H1 (cell line): ENCODE data around the gene CLEC16A. TPM values are rescaled to one million over a fixed set of nuclear protein-coding genes. Genes with fewer than 3 reads are reported as not detected.

Experiments used
- BACH1 ChIP-seq: IDR thresholded peaks from 2 replicates; pipeline ENCODE4 v1.6.1; 2012; ENCODE audit warnings: low read length, improper control_type of control experiment
- CREB1 ChIP-seq: IDR thresholded peaks from 2 replicates; pipeline ENCODE4 v1.6.1; 2012; ENCODE audit warnings: inconsistent platforms
- EGR1 ChIP-seq: IDR thresholded peaks from 2 replicates; pipeline ENCODE4 v1.6.1; 2011; ENCODE audit warnings: low read depth, low read length, borderline replicate concordance
- EZH2 ChIP-seq: fragments of 200-600 bp; sonication (generic); IDR thresholded peaks from 2 replicates; pipeline ENCODE4 v1.7.1; 2012; ENCODE audit warnings: low read depth, mild to moderate bottlenecking, moderate library complexity, low read length, inconsistent platforms; ENCODE audit not compliant: severe bottlenecking
- HDAC2 ChIP-seq, 2 experiments: fragments of 300-600 bp in 1 of 2; sonication (generic) in 1 of 2; IDR thresholded peaks; 2 replicates each; pipeline ENCODE4 v1.6.1; 2011 to 2012; ENCODE audit warnings: low read depth in 2 of 2, low read length in 2 of 2, mild to moderate bottlenecking in 2 of 2, moderate library complexity in 2 of 2, borderline replicate concordance in 1 of 2, inconsistent platforms in 1 of 2
- HDAC6 ChIP-seq: IDR thresholded peaks from one replicate; pipeline ENCODE4 v1.7.1; 2012; ENCODE audit warnings: low read depth, mild to moderate bottlenecking, inconsistent platforms, low read length, moderate library complexity
- JUND ChIP-seq: IDR thresholded peaks from 2 replicates; pipeline ENCODE4 v1.6.1; 2011; ENCODE audit warnings: mild to moderate bottlenecking, improper control_type of control experiment, low read length
- KDM4A ChIP-seq: IDR thresholded peaks from one replicate; pipeline ENCODE4 v1.7.1; 2012; ENCODE audit warnings: low read depth, mild to moderate bottlenecking, moderate library complexity, low read length, inconsistent platforms; ENCODE audit not compliant: severe bottlenecking
- KDM5A ChIP-seq: fragments of 200-600 bp; IDR thresholded peaks from 2 replicates; pipeline ENCODE4 v1.7.1; 2012; ENCODE audit warnings: mild to moderate bottlenecking, low read length, inconsistent platforms, mixed read lengths
- NRF1 ChIP-seq: IDR thresholded peaks from 2 replicates; pipeline ENCODE4 v1.6.1; 2011; ENCODE audit warnings: mild to moderate bottlenecking, low read depth, low read length, improper control_type of control experiment
- POLR2AphosphoS5 ChIP-seq: IDR thresholded peaks from 2 replicates; pipeline ENCODE4 v1.6.1; 2011; ENCODE audit warnings: low read depth, low read length
- RAD21 ChIP-seq, 2 experiments: IDR thresholded peaks in 1 of 2; conservative IDR thresholded peaks in 1 of 2; 2 replicates each; pipeline ENCODE4 v1.6.1; 2011; ENCODE audit warnings: low read depth in 2 of 2, low read length in 2 of 2, improper control_type of control experiment in 1 of 2, inconsistent platforms in 1 of 2, mild to moderate bottlenecking in 1 of 2, moderate library complexity in 1 of 2
- RXRA ChIP-seq: IDR thresholded peaks from 2 replicates; pipeline ENCODE4 v1.6.1; 2011; ENCODE audit warnings: low read depth, mild to moderate bottlenecking, low read length, moderate library complexity; ENCODE audit not compliant: insufficient read depth
- SIX5 ChIP-seq: IDR thresholded peaks from 2 replicates; pipeline ENCODE4 v1.6.1; 2011; ENCODE audit warnings: mild to moderate bottlenecking, low read depth, low read length
- SP1 ChIP-seq: IDR thresholded peaks from 2 replicates; pipeline ENCODE4 v1.6.1; 2011; ENCODE audit warnings: low read depth, low read length
- TEAD4 ChIP-seq: IDR thresholded peaks from 2 replicates; pipeline ENCODE4 v1.6.1; 2012; ENCODE audit warnings: low read depth, low read length, inconsistent platforms, mixed read lengths
- polyA plus RNA-seq, 7 experiments: library from polyadenylated mRNA; depleted of rRNA in 3 of 7; stranded (reverse) in 5 of 7; unstranded in 2 of 7; fragments of >200 nt in 5 of 7; fragments of 200-250 nt in 2 of 7; gene quantifications; 1 replicate in 5 of 7; 2 replicates in 1 of 7; 4 replicates in 1 of 7; pipeline versions ENCODE4 v1.2.1 to v1.2.3, GENCODE V29; 2011 to 2013; ENCODE audit warnings: missing spikeins in 2 of 7, mixed read lengths in 2 of 7
- total RNA-seq: library from RNA; stranded (reverse); fragmentation: NEBNext Ultra II Directional; extraction: Animal tissue kit (Norgen Biotek cat#: 25700); gene quantifications from 2 replicates; pipeline ENCODE4 v1.2.1, GENCODE V29; 2021
- TF ChIP-seq, protein P1 (sequence below): IDR thresholded peaks from 2 replicates; pipeline ENCODE4 v1.6.1; 2011; ENCODE audit warnings: low read length, improper control_type of control experiment
- TF ChIP-seq, protein P2 (sequence below): IDR thresholded peaks from 2 replicates; pipeline ENCODE4 v1.6.1; 2012; ENCODE audit warnings: inconsistent platforms

CLEC16A gene
- total and polyA plus RNA-seq, 2 of the 8 experiments (the other 6 are each of a cell fraction or from before 2014, with no cell fraction given), result 7.6 to 19.3 TPM

DNA sequence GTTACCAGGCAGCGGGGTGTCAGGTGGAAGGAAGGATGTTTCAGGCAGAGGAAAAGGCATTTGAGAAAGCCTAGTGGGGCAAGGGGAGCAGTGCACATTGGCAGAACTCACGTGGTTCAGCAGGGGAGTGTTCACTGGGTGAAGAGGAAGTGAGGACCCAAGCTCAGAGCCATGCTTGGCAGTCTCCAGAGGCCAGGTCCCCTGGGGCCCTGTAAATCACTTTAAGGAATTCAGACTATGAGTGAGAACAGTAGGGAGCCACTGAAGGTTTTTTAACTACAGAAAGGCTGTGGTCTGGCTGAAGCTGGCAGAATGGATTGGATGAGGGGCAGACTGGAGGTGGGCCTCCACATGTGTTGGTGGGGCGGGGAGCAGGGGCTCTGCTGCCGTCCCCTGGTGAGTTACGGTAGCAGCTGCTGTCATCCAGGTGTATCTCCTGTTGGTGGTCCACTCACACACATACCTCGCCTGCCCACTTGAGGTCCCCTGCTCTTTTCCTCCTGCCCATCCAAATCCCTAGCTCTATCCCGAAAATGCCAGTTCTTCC is 5.1 kb downstream of the CLEC16A start (continued):
- TF ChIP-seq, protein P1, sequence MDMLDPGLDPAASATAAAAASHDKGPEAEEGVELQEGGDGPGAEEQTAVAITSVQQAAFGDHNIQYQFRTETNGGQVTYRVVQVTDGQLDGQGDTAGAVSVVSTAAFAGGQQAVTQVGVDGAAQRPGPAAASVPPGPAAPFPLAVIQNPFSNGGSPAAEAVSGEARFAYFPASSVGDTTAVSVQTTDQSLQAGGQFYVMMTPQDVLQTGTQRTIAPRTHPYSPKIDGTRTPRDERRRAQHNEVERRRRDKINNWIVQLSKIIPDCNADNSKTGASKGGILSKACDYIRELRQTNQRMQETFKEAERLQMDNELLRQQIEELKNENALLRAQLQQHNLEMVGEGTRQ, result peak; percentile 55; the same call in 1 of the 2 replicates
- TF ChIP-seq SP1 (0 out of 2 replicates have a peak, but pooled peaks have one; percentile 46), HDAC2 (IDR thresholded peaks at IDR 0.05; ENCODE audit: borderline replicate concordance in 1 of 2, low read depth in 2 of 2, low read length in 2 of 2) (peak; percentile 68 to 92; a peak in 1 of 4 replicates), TEAD4 (peak; percentile 12; the same call in 1 of the 2 replicates), NRF1 (no peak), RXRA (no peak), CREB1 (no peak; the same call in 1 of the 2 replicates), KDM5A (no peak), RAD21 (IDR thresholded peaks at IDR 0.05 in 1 of 2, conservative IDR thresholded peaks at IDR 0.05 in 1 of 2; ENCODE audit: low read depth in 2 of 2, low read length in 2 of 2) (peak; percentile 18 to 24; a peak in 2 of 4 replicates), EGR1 (no peak), SIX5 (no peak), KDM4A (no peak), JUND (no peak), EZH2 (no peak), BACH1 (no peak; the same call in 1 of the 2 replicates), HDAC6 (no peak), POLR2AphosphoS5 (no peak)
- TF ChIP-seq, protein P2, sequence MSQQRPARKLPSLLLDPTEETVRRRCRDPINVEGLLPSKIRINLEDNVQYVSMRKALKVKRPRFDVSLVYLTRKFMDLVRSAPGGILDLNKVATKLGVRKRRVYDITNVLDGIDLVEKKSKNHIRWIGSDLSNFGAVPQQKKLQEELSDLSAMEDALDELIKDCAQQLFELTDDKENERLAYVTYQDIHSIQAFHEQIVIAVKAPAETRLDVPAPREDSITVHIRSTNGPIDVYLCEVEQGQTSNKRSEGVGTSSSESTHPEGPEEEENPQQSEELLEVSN, result no peak
